ENCODE measurements around the gene MGST3. TPM values are rescaled to one million over a fixed set of nuclear protein-coding genes. Genes with fewer than 3 reads are reported as not detected.

MGST3 gene
- polyA plus RNA-seq, 1 experiment, result 242 TPM

GRCh38 chr1:165616054-165616612 lies 14.9 kb upstream of the MGST3 start:
- Histone ChIP-seq H3K27me3 (ENCODE audit: control insufficient read depth, insufficient read depth, low read length) (no peaks in the 10 kb centered on the region), H3K4me3 (ENCODE audit: low read depth, low read length) (no peak overlapping the region), H3K9me3 (ENCODE audit: control insufficient read depth, insufficient read depth, low read length) (no peaks in the 10 kb centered on the region), H3K27ac (ENCODE audit: low read depth, low read length) (no peak overlapping the region)
- POLR2A ChIA-PET, result no interaction called here
- no peak for TF ChIP-seq CTCF (IDR thresholded peaks at IDR 0.05; ENCODE audit: low read depth, low read length)
- no peak for DNase-seq (ENCODE audit: low read depth, low spot score)
- CTCF ChIA-PET, result interaction anchor here (0.7 kb wide), 1 partner anchor 22 kb away, joined by 3 read pairs; no protein-coding TSS in a partner anchor

- CTCF ChIA-PET, result no interaction called here
- H3K4me3 ChIP-seq (ENCODE audit: low read depth, low read length), result no peak overlapping the region
- no peak overlapping the region for H3K27ac ChIP-seq (ENCODE audit: low read depth, low read length)
- no peak for DNase-seq (ENCODE audit: low read depth, low spot score)
- TF ChIP-seq CTCF (IDR thresholded peaks at IDR 0.05; ENCODE audit: low read depth, low read length), result no peak
- no peaks in the 10 kb centered on the region for H3K27me3 ChIP-seq (ENCODE audit: control insufficient read depth, insufficient read depth, low read length)
- no peaks in the 10 kb centered on the region for H3K9me3 ChIP-seq (ENCODE audit: control insufficient read depth, insufficient read depth, low read length)
- POLR2A ChIA-PET, result no interaction called here
These were observed 14.0 kb upstream of the MGST3 start for GRCh38 chr1:165616987-165617546.

GRCh38 chr1:165619647-165620151 lies 11.3 kb upstream of the MGST3 start:
- DNase-seq (ENCODE audit: low read depth, low spot score), result no peak
- H3K27me3 ChIP-seq (ENCODE audit: control insufficient read depth, insufficient read depth, low read length), result peaks cover 3% of the 10 kb centered on the region
- POLR2A ChIA-PET, result no interaction called here
- no peak overlapping the region for H3K4me3 ChIP-seq (ENCODE audit: low read depth, low read length)
- CTCF ChIA-PET, result no interaction called here
- H3K9me3 ChIP-seq (ENCODE audit: control insufficient read depth, insufficient read depth, low read length), result no peaks in the 10 kb centered on the region
- no peak overlapping the region for H3K27ac ChIP-seq (ENCODE audit: low read depth, low read length)
- TF ChIP-seq CTCF (IDR thresholded peaks at IDR 0.05; ENCODE audit: low read depth, low read length), result no peak

GRCh38 chr1:165623624-165624023 lies 7.4 kb upstream of the MGST3 start:
- H3K27ac ChIP-seq (ENCODE audit: low read depth, low read length), result no peak overlapping the region
- TF ChIP-seq CTCF (IDR thresholded peaks at IDR 0.05; ENCODE audit: low read depth, low read length), result no peak
- H3K27me3 ChIP-seq (ENCODE audit: control insufficient read depth, insufficient read depth, low read length), result peaks cover 6% of the 10 kb centered on the region
- no peak overlapping the region for H3K4me3 ChIP-seq (ENCODE audit: low read depth, low read length)
- ChIA-PET POLR2A (no interaction called here), CTCF (no interaction called here)
- H3K9me3 ChIP-seq (ENCODE audit: control insufficient read depth, insufficient read depth, low read length), result no peaks in the 10 kb centered on the region
- DNase-seq (ENCODE audit: low read depth, low spot score), result no peak

- no peak overlapping the region for H3K4me3 ChIP-seq (ENCODE audit: low read depth, low read length)
- no peak for TF ChIP-seq CTCF (IDR thresholded peaks at IDR 0.05; ENCODE audit: low read depth, low read length)
- ChIA-PET CTCF (no interaction called here), POLR2A (no interaction called here)
- H3K27ac ChIP-seq (ENCODE audit: low read depth, low read length), result no peak overlapping the region
- DNase-seq (ENCODE audit: low read depth, low spot score), result no peak
- no peaks in the 10 kb centered on the region for H3K9me3 ChIP-seq (ENCODE audit: control insufficient read depth, insufficient read depth, low read length)
- H3K27me3 ChIP-seq (ENCODE audit: control insufficient read depth, insufficient read depth, low read length), result peaks cover 6% of the 10 kb centered on the region
These were observed 6.6 kb upstream of the MGST3 start for GRCh38 chr1:165624441-165624840.
